ENCODE results near the gene SKOR1.

SKOR1 gene

GRCh38 chr15:67832897-67833709, 7.8 kb downstream of the SKOR1 start:
- DNase-seq, result no peak

GRCh38 chr15:67833710-67834511, 8.6 kb downstream of the SKOR1 start:
- DNase-seq, result no peak

- DNase-seq, result no peak
Observed at GRCh38 chr15:67834581-67835296, 9.4 kb downstream of the SKOR1 start.

GRCh38 chr15:67835297-67836133, 10.2 kb downstream of the SKOR1 start:
- DNase-seq, result no peak

GRCh38 chr15:67836134-67836455, 10.8 kb downstream of the SKOR1 start:
- DNase-seq, result no peak

GRCh38 chr15:67836477-67836876, 11.2 kb downstream of the SKOR1 start:
- DNase-seq, result peak; percentile 13

GRCh38 chr15:67836955-67837354, 11.6 kb downstream of the SKOR1 start:
- no peak for DNase-seq

GRCh38 chr15:67838789-67839332, 13.6 kb downstream of the SKOR1 start:
- no peak for DNase-seq

- no peak for DNase-seq
Observed at GRCh38 chr15:67839499-67839928, 14.2 kb downstream of the SKOR1 start.

- peak; percentile 77 for DNase-seq
Observed at GRCh38 chr15:67839929-67840748, 14.8 kb downstream of the SKOR1 start, which contains the start of gene RNU6-1. TSS of gene RNU6-1 (minus strand) at chr15:67840045.

GRCh38 chr15:67840749-67841512, 15.6 kb downstream of the SKOR1 start:
- no peak for DNase-seq

GRCh38 chr15:67841513-67841762, 16.1 kb downstream of the SKOR1 start:
- DNase-seq, result no peak

GRCh38 chr15:67843092-67843501, 17.8 kb downstream of the SKOR1 start:
- DNase-seq, result no peak

GRCh38 chr15:67843571-67844387, 18.5 kb downstream of the SKOR1 start:
- no peak for DNase-seq

GRCh38 chr15:67845974-67846373, 20.7 kb downstream of the SKOR1 start:
- no peak for DNase-seq

GRCh38 chr15:67849538-67849937, 24.2 kb downstream of the SKOR1 start:
- DNase-seq, result no peak

GRCh38 chr15:67850336-67850735, 25.0 kb downstream of the SKOR1 start:
- no peak for DNase-seq

- DNase-seq, result no peak
Observed at GRCh38 chr15:67850994-67851571, 25.8 kb downstream of the SKOR1 start.

- DNase-seq, result no peak
Observed at GRCh38 chr15:67852418-67852817, 27.1 kb downstream of the SKOR1 start.

GRCh38 chr15:67853454-67853853, 28.1 kb downstream of the SKOR1 start:
- DNase-seq, result peak; percentile 24

All from NCI-H1048 (cell line).